A549 (cell line): ENCODE measurements around the gene RPS15. TPM values are rescaled to one million over a fixed set of nuclear protein-coding genes. Genes with fewer than 3 reads are reported as not detected.

Experiments
- ATAC-seq, 2 experiments: fragments of 200-7000 bp in 1 of 2; fragments of >200 bp in 1 of 2; cut with Nextera tagmentation in 1 of 2; cut with Tn5 transposase in 1 of 2; 3 replicates each; pipeline versions ENCODE4 v1.8.0 to v1.9.1; 2018 to 2020; ENCODE audit warnings: mild to moderate bottlenecking in 1 of 2, moderate library complexity in 1 of 2
- CTCF ChIA-PET: fragments of 300-600 bp; sonication (Branson Sonifier 250); formaldehyde crosslinking; extraction: SDS; loops from one replicate; lab custom pipeline; 2021; ENCODE audit warnings: antibody characterized with exemption, inconsistent platforms; lab: Yijun Ruan, JAX
- POLR2A ChIA-PET: fragments of 350-600 bp; formaldehyde crosslinking; extraction: SDS; loops from one replicate; lab custom pipeline; 2021; ENCODE audit warnings: antibody characterized with exemption, inconsistent platforms; lab: Yijun Ruan, JAX
- DNase-seq, 2 experiments: peaks; one replicate each; pipeline versions ENCODE4 v3.0.0 to v3.0.0-alpha.2; 2011 to 2016; ENCODE audit warnings: low read depth in 1 of 2, low spot score in 1 of 2
- FAIRE-seq: peaks from 2 replicates; lab custom pipeline; 2011; peaks lifted over from hg19 to GRCh38; lab: Jason Lieb, UNC
- H3K27ac ChIP-seq, 2 experiments: fragments of >200 bp; sonication (Bioruptor Twin); formaldehyde crosslinking; 3 replicates each; pipeline ENCODE4 v1.5.1; 2016 to 2017
- H3K4me1 ChIP-seq: fragments of >200 bp; sonication (Bioruptor Twin); formaldehyde crosslinking; 3 replicates; pipeline ENCODE4 v1.6.1; 2016
- H3K4me2 ChIP-seq: fragments of >200 bp; sonication (Bioruptor Twin); formaldehyde crosslinking; 3 replicates; pipeline ENCODE4 v1.6.1; 2016
- H3K4me3 ChIP-seq: fragments of >200 bp; sonication (Bioruptor Twin); formaldehyde crosslinking; 3 replicates; pipeline ENCODE4 v1.5.1; 2016
- H3K9me3 ChIP-seq: fragments of >200 bp; sonication (Bioruptor Twin); formaldehyde crosslinking; 3 replicates; pipeline ENCODE4 v1.6.1; 2016
- BCL3 ChIP-seq: fragments of >200 bp; sonication (Bioruptor Twin); formaldehyde crosslinking; IDR thresholded peaks from 3 replicates; pipeline ENCODE4 v1.6.1; 2016
- BHLHE40 ChIP-seq: IDR thresholded peaks from 2 replicates; pipeline ENCODE4 v1.6.1; 2012; ENCODE audit warnings: low read depth, low read length, inconsistent platforms
- CHD2 ChIP-seq: fragments of 150-350 bp; IDR thresholded peaks from 2 replicates; pipeline ENCODE4 v1.6.1; 2014; ENCODE audit warnings: low read length; ENCODE audit not compliant: partially characterized antibody
- EHMT2 ChIP-seq: fragments of 200-600 bp; sonication (generic); IDR thresholded peaks from 2 replicates; pipeline ENCODE4 v1.6.1; 2016; ENCODE audit warnings: antibody characterized with exemption, low read depth, mild to moderate bottlenecking, moderate library complexity
- ESRRA ChIP-seq: fragments of 150-350 bp; IDR thresholded peaks from 2 replicates; pipeline ENCODE4 v1.6.1; 2014; ENCODE audit warnings: mild to moderate bottlenecking, low read length, borderline replicate concordance
- FOSB ChIP-seq: fragments of 250-450 bp; sonication (Bioruptor Pico); IDR thresholded peaks from 2 replicates; pipeline ENCODE4 v1.5.0; 2020; ENCODE audit warnings: mild to moderate bottlenecking, moderate library complexity
- FOSL2 ChIP-seq, 2 experiments: fragments of 450-650 bp in 1 of 2; fragments of >200 bp in 1 of 2; sonication (Bioruptor Twin) in 1 of 2; formaldehyde crosslinking; IDR thresholded peaks; 2 replicates each; pipeline versions ENCODE4 v1.5.0 to v1.6.1; 2016 to 2020; ENCODE audit warnings: mild to moderate bottlenecking in 1 of 2, moderate library complexity in 1 of 2
- GATA3 ChIP-seq: IDR thresholded peaks from 2 replicates; pipeline ENCODE4 v1.6.1; 2012; ENCODE audit warnings: borderline replicate concordance
- JUN ChIP-seq, 2 experiments: fragments of >200 bp; sonication (Bioruptor Twin); formaldehyde crosslinking; IDR thresholded peaks; 2 replicates in 1 of 2; 3 replicates in 1 of 2; pipeline ENCODE4 v1.6.1; 2016 to 2017
- JUNB ChIP-seq: fragments of >200 bp; sonication (Bioruptor Twin); formaldehyde crosslinking; IDR thresholded peaks from 2 replicates; pipeline ENCODE4 v1.6.1; 2016
- KDM1A ChIP-seq: fragments of 200-600 bp; sonication (generic); IDR thresholded peaks from 2 replicates; pipeline ENCODE4 v1.6.1; 2016; ENCODE audit warnings: low read depth, mild to moderate bottlenecking
- MAX ChIP-seq: IDR thresholded peaks from 2 replicates; pipeline ENCODE4 v1.6.1; 2012
- MAZ ChIP-seq: fragments of 150-350 bp; IDR thresholded peaks from 2 replicates; pipeline ENCODE4 v1.6.1; 2014; ENCODE audit warnings: antibody characterized with exemption, low read depth, low read length, borderline replicate concordance
- MYC ChIP-seq: IDR thresholded peaks from 2 replicates; pipeline ENCODE4 v1.6.1; 2012; ENCODE audit warnings: mild to moderate bottlenecking, inconsistent platforms, low read length, improper control_type of control experiment, borderline replicate concordance
- NFE2L2 ChIP-seq: fragments of 150-350 bp; conservative IDR thresholded peaks from 2 replicates; pipeline ENCODE4 v1.6.1; 2014; ENCODE audit warnings: low read length
- NPAS2 ChIP-seq: fragments of 250-450 bp; sonication (Bioruptor Pico); IDR thresholded peaks from 2 replicates; pipeline ENCODE4 v1.8.0; 2022; ENCODE audit warnings: mild to moderate bottlenecking, moderate library complexity, borderline replicate concordance
- PBX3 ChIP-seq: IDR thresholded peaks from 2 replicates; pipeline ENCODE4 v1.6.1; 2012
- POLR2AphosphoS2 ChIP-seq: conservative IDR thresholded peaks from 2 replicates; pipeline ENCODE4 v1.6.1; 2012; ENCODE audit warnings: low read length, improper control_type of control experiment, inconsistent platforms
- RFX5 ChIP-seq: fragments of 450-650 bp; IDR thresholded peaks from 2 replicates; pipeline ENCODE4 v1.7.1; 2014; ENCODE audit warnings: antibody characterized with exemption, mild to moderate bottlenecking, moderate library complexity
- RNF2 ChIP-seq: fragments of 200-600 bp; sonication (generic); IDR thresholded peaks from 2 replicates; pipeline ENCODE4 v1.6.1; 2016; ENCODE audit warnings: low read depth, mild to moderate bottlenecking, antibody characterized with exemption, moderate library complexity, borderline replicate concordance
- SREBF2 ChIP-seq: fragments of 450-650 bp; IDR thresholded peaks from 2 replicates; pipeline ENCODE4 v1.6.1; 2014; ENCODE audit warnings: mild to moderate bottlenecking, moderate library complexity
- ZFP36 ChIP-seq: fragments of 450-650 bp; IDR thresholded peaks from 2 replicates; pipeline ENCODE4 v1.6.1; 2014; ENCODE audit warnings: borderline replicate concordance; ENCODE audit not compliant: partially characterized antibody
- ZNF302 ChIP-seq: fragments of 250-450 bp; sonication (Bioruptor Pico); IDR thresholded peaks from 2 replicates; pipeline ENCODE4 v1.9.0; 2021; ENCODE audit warnings: inconsistent platforms, mild to moderate bottlenecking, moderate library complexity
- WGBS: methylation state at CpG from one replicate; pipeline ENCODE4 v1.1.6; 2017; ENCODE audit errors: missing lambda C conversion rate; 5-methylcytosine and 5-hydroxymethylcytosine counted together
- polyA plus RNA-seq, 4 experiments: library from polyadenylated mRNA; depleted of rRNA in 3 of 4; stranded (reverse); fragments of >200 nt; fragmentation: RNase III in 1 of 4; extraction: RNeasy Plus Mini Kit Qiagen cat#74134 plus additional on column Dnase treatment in 1 of 4; gene quantifications; 2 replicates in 3 of 4; 3 replicates in 1 of 4; pipeline ENCODE4 v1.2.3, GENCODE V29; 2011 to 2017
- TF ChIP-seq, protein P1 (sequence below): fragments of 150-350 bp; IDR thresholded peaks from 2 replicates; pipeline ENCODE4 v1.6.1; 2014; ENCODE audit warnings: low read depth, mild to moderate bottlenecking, low read length

Gene RPS15
- polyA plus RNA-seq, 2 of the 4 experiments (the other 2 are of a cell fraction), result 525 to 1,458 TPM

- TF ChIP-seq RFX5 (no peak), NFE2L2 (no peak), RNF2 (no peak)
Observed at GRCh38 chr19:1396768-1397679, 41.2 kb upstream of the RPS15 start (continued).

GRCh38 chr19:1397838-1398237, 40.4 kb upstream of the RPS15 start:
- no peak overlapping the region for H3K4me3 ChIP-seq
- 93% methylated on average over 9 of the region's 9 CpGs for WGBS
- H3K9me3 ChIP-seq, result no peaks in the 10 kb centered on the region
- peak in 1 of 2 experiments; percentile 26 for DNase-seq
- no peak overlapping the region for H3K4me2 ChIP-seq
- ChIA-PET POLR2A (no interaction called here), CTCF (interaction anchor here (0.6 to 2.1 kb wide), 5 partner anchors 47 to 129 kb away, joined by 3 to 5 read pairs (median 4); no protein-coding TSS in a partner anchor)
- no peak for ATAC-seq
- H3K4me1 ChIP-seq, result peaks cover 13% of the 10 kb centered on the region; the same call in 2 of the 3 replicates
- no peak for FAIRE-seq
- TF ChIP-seq MAZ (no peak), RFX5 (no peak), ZFP36 (peak; percentile 90), KDM1A (peak; percentile 94; the same call in 1 of the 2 replicates)
- H3K27ac ChIP-seq, result no peak overlapping the region

- TF ChIP-seq FOSL2 (IDR thresholded peaks at IDR 0.05) (no peak), FOSL2 (CRISPR knock-in tag; IDR thresholded peaks at IDR 0.05) (no peak), ZNF302 (no peak), BHLHE40 (no peak), GATA3 (no peak), JUNB (no peak), EHMT2 (no peak), NPAS2 (no peak), BCL3 (no peak), POLR2AphosphoS2 (no peak), MAX (no peak), FOSB (CRISPR knock-in tag) (no peak), PBX3 (no peak), MYC (no peak), ESRRA (no peak), CHD2 (no peak), SREBF2 (no peak), JUN (IDR thresholded peaks at IDR 0.05) (no peak)
- TF ChIP-seq, protein P1, sequence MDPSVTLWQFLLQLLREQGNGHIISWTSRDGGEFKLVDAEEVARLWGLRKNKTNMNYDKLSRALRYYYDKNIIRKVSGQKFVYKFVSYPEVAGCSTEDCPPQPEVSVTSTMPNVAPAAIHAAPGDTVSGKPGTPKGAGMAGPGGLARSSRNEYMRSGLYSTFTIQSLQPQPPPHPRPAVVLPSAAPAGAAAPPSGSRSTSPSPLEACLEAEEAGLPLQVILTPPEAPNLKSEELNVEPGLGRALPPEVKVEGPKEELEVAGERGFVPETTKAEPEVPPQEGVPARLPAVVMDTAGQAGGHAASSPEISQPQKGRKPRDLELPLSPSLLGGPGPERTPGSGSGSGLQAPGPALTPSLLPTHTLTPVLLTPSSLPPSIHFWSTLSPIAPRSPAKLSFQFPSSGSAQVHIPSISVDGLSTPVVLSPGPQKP, result no peak
- TF ChIP-seq, all 56 proteins: peak for 0
- Histone ChIP-seq H3K27ac (no peak overlapping the region), H3K4me2 (no peak overlapping the region), H3K4me1 (peaks cover 15% of the 10 kb centered on the region; the same call in 2 of the 3 replicates), H3K9me3 (no peaks in the 10 kb centered on the region), H3K4me3 (no peak overlapping the region)
- ChIA-PET POLR2A (no interaction called here), CTCF (interaction anchor here (1.3 to 2.1 kb wide), 2 partner anchors 83 to 119 kb away, joined by 4 to 5 read pairs; no protein-coding TSS in a partner anchor)
- WGBS, result no CpG with 5 or more reads among the region's 19 CpGs
- DNase-seq (no peak), FAIRE-seq (no peak), ATAC-seq (no peak)
Observed at GRCh38 chr19:1399079-1399478, 39.1 kb upstream of the RPS15 start.
